Keratinocyte (primary cell): ENCODE results near the gene CCN2.

Experiments used
- CTCF ChIP-seq, 3 experiments: IDR thresholded peaks in 1 of 3; conservative IDR thresholded peaks in 1 of 3; optimal IDR thresholded peaks in 1 of 3; 2 replicates in 2 of 3; 3 replicates in 1 of 3; pipeline versions ENCODE3 to v1.5.1; 2011; ENCODE audit warnings: low read length in 3 of 3, mild to moderate bottlenecking in 3 of 3, moderate library complexity in 2 of 3, control low read depth in 1 of 3, inconsistent platforms in 1 of 3; ENCODE audit not compliant: insufficient read depth in 2 of 3; ENCODE audit errors: extremely low read depth in 1 of 3
- EZH2 ChIP-seq: IDR thresholded peaks from one replicate; pipeline ENCODE4 v1.6.1; 2012; ENCODE audit warnings: inconsistent platforms, mild to moderate bottlenecking, low read length, moderate library complexity

GRCh38 chr6:131998255-131998982 is 47.2 kb upstream of the CCN2 start:
- no peak for TF ChIP-seq CTCF (optimal IDR thresholded peaks at IDR 0.05 in 1 of 3, IDR thresholded peaks at IDR 0.05 in 1 of 3, conservative IDR thresholded peaks at IDR 0.05 in 1 of 3; ENCODE audit: extremely low read depth in 1 of 3, insufficient read depth in 2 of 3, low read length in 3 of 3)
- no peak for TF ChIP-seq EZH2
